SW480 (cell line): ENCODE measurements around the gene RNF217.
"Not testable (repeated sequence)": the region's sequence is repeated elsewhere in the genome, so short reads cannot be mapped to it uniquely, and the experiment has no call there.

Source experiments
- DNase-seq: peaks from one replicate; pipeline ENCODE4 v3.0.0-alpha.2; 2016; ENCODE audit warnings: low spot score

Gene RNF217

GRCh38 chr6:125125856-125126255 lies 163.6 kb downstream of the RNF217 start:
- not testable (repeated sequence) for DNase-seq

- no peak for DNase-seq
Observed at GRCh38 chr6:125129354-125129753, 167.1 kb downstream of the RNF217 start.

GRCh38 chr6:125132058-125132457 lies 169.8 kb downstream of the RNF217 start:
- DNase-seq, result no peak

- DNase-seq, result no peak
Observed at GRCh38 chr6:125136378-125136777, 174.1 kb downstream of the RNF217 start.

GRCh38 chr6:125138083-125138482 lies 175.8 kb downstream of the RNF217 start:
- DNase-seq, result no peak

- DNase-seq, result no peak
Observed at GRCh38 chr6:125140808-125141207, 178.6 kb downstream of the RNF217 start.
